Measurements from ENCODE around the gene RPS6KA3. TPM values are rescaled to one million over a fixed set of nuclear protein-coding genes. Genes with fewer than 3 reads are reported as not detected.

RPS6KA3 gene
- total RNA-seq, 4 donors from 2014 or later = 41.6 to 57.6 (median 51.4) TPM

DNA sequence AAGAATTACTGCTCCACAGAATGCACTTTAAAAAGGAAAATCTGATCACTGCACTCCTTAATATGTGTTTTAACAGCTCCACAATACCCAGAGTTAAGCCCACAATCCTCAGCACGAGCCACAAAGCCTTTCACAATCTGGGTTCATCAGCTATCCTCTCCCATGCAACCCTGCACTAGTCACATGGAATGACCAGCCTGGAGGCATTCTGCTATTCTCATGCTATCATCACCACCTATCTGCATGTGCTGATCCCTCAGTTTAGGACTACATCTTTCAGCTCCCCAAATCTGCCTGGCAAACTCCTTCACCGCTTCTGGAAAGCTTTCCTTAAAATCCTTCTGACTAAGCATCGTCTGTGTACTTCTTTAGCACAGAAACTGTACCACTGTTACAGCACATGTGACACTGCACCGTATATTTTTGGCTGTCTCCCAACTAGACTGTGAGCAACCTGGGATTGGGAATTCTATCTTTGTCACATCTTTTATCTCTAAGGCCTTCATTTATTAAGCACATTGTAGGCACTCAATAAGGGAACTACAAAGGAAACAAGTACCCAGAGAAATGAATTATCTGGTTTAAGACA, 106.8 kb downstream of the RPS6KA3 start:
- Histone ChIP-seq H3K27ac (no peak overlapping the region), H3K4me3 (replicated peaks in 1 of 3) (no peak overlapping the region), H3K4me1 (no peaks in the 10 kb centered on the region), H3K27me3 (no peaks in the 10 kb centered on the region), H3K9me3 (no peaks in the 10 kb centered on the region), H3K36me3 (peaks cover 0 to 3% of the 10 kb centered on the region in 2 donors)
- no peak for TF ChIP-seq CTCF (IDR thresholded peaks at IDR 0.05)
- no peak for TF ChIP-seq POLR2A (IDR thresholded peaks at IDR 0.05)
- no peak for DNase-seq
- intact Hi-C loops (cut with DNase I) = no loop called here
- WGBS, 2 donors = 93 to 94% methylated on average over 4 of the region's 4 CpGs

DNA sequence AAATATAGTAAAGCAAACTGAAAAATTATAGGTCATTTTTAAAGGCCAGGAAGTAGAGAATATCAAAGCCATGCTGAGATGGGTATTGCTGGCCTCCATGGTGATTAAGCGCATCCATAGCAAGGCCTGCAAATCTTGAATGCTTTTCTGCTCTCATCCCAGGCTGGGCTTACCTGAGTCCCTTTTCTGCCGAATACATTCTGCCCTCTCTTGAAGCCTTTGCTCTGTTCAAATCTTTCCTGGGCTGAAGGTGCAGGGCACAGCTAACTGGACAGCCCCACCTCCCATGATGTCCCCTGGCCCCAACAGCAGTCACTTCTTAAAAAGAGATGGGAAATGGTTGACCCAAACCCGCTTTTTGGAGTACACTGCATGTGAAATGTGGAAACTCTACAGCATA, 115.0 kb downstream of the RPS6KA3 start:
- H3K27ac ChIP-seq = no peak overlapping the region

DNA sequence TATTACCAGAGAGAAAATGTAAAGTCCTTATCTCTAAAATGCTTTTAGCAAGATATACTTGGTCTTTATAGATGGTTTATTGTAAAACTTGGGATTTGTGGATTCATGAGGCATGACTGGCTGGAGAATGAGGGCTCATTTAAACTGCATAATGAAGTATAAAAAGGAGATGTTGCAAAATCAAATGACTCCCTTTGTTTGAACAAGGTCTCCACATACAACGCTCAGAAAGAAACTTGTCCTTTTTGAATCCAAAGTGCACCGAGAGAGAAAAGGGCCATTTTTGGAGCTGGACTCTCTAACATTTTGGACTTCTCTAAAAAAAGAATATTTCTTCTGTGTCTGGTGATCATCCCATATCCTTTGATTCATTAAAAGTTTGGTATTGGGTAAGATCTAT, 117.4 kb downstream of the RPS6KA3 start:
- H3K4me3 ChIP-seq (replicated peaks in 1 of 3) = no peak overlapping the region
- intact Hi-C loops (cut with DNase I) = no loop called here
- WGBS, 2 donors = 68 to 73% methylated on average over 2 of the region's 2 CpGs
- H3K27me3 ChIP-seq = no peaks in the 10 kb centered on the region
- no peaks in the 10 kb centered on the region for H3K36me3 ChIP-seq
- H3K9me3 ChIP-seq = no peaks in the 10 kb centered on the region
- no peak overlapping the region for H3K27ac ChIP-seq
- TF ChIP-seq POLR2A (IDR thresholded peaks at IDR 0.05) = no peak
- TF ChIP-seq CTCF (IDR thresholded peaks at IDR 0.05) = no peak
- no peaks in the 10 kb centered on the region for H3K4me1 ChIP-seq
- no peak for DNase-seq

More for the DNA sequence above, 115.0 kb downstream of the RPS6KA3 start:
- TF ChIP-seq POLR2A (IDR thresholded peaks at IDR 0.05) = no peak
- no peak for TF ChIP-seq CTCF (IDR thresholded peaks at IDR 0.05)
- DNase-seq = no peak
- H3K36me3 ChIP-seq = peaks cover 0 to 3% of the 10 kb centered on the region in 2 donors
- H3K9me3 ChIP-seq = no peaks in the 10 kb centered on the region
- H3K4me3 ChIP-seq (replicated peaks in 1 of 3) = no peak overlapping the region
- WGBS, 2 donors = 97 to 100% methylated on average over 3 of the region's 3 CpGs
- intact Hi-C loops (cut with DNase I) = no loop called here
- no peaks in the 10 kb centered on the region for H3K27me3 ChIP-seq
- H3K4me1 ChIP-seq = no peaks in the 10 kb centered on the region

- WGBS, 2 donors = 86% methylated on average over 1 of the region's 1 CpG
- Histone ChIP-seq H3K27me3 (no peaks in the 10 kb centered on the region), H3K27ac (no peak overlapping the region), H3K36me3 (no peaks in the 10 kb centered on the region), H3K4me1 (no peaks in the 10 kb centered on the region), H3K9me3 (no peaks in the 10 kb centered on the region), H3K4me3 (replicated peaks in 1 of 3) (no peak overlapping the region)
- no peak for DNase-seq
- intact Hi-C loops (cut with DNase I) = no loop called here
- TF ChIP-seq CTCF (IDR thresholded peaks at IDR 0.05) = no peak
- TF ChIP-seq POLR2A (IDR thresholded peaks at IDR 0.05) = no peak
These were observed 119.1 kb downstream of the RPS6KA3 start for GRCh38 chrX:20147561-20147960.

GRCh38 chrX:20144491-20144890, 122.2 kb downstream of the RPS6KA3 start:
- H3K4me3 ChIP-seq (replicated peaks in 1 of 3) = no peak overlapping the region
- no peak overlapping the region for H3K27ac ChIP-seq
- WGBS, 2 donors = 84 to 89% methylated on average over 3 of the region's 3 CpGs
- no peak for TF ChIP-seq CTCF (IDR thresholded peaks at IDR 0.05)
- no peak for TF ChIP-seq POLR2A (IDR thresholded peaks at IDR 0.05)
- DNase-seq = no peak
- intact Hi-C loops (cut with DNase I) = no loop called here
- no peaks in the 10 kb centered on the region for H3K27me3 ChIP-seq
- no peaks in the 10 kb centered on the region for H3K9me3 ChIP-seq
- no peaks in the 10 kb centered on the region for H3K36me3 ChIP-seq
- peaks cover 9 to 10% of the 10 kb centered on the region in 2 donors for H3K4me1 ChIP-seq

Measured in thyroid gland (tissue), 4 donors.